HepG2 (cell line): ENCODE data around the gene PRMT7. TPM values are rescaled to one million over a fixed set of nuclear protein-coding genes. Genes with fewer than 3 reads are reported as not detected.

Source experiments
- HINFP ChIP-seq: sonication (generic); formaldehyde crosslinking; IDR thresholded peaks from 2 replicates; pipeline ENCODE4 v1.4.0; 2020; ENCODE audit warnings: low read depth, mild to moderate bottlenecking, missing genetic modification reagents
- NFKB2 ChIP-seq: sonication (generic); formaldehyde crosslinking; IDR thresholded peaks from 2 replicates; pipeline ENCODE4 v1.4.0; 2020; ENCODE audit warnings: missing genetic modification reagents, borderline replicate concordance
- NFYB ChIP-seq: sonication (generic); formaldehyde crosslinking; IDR thresholded peaks from 2 replicates; pipeline ENCODE4 v1.4.0; 2020; ENCODE audit warnings: missing genetic modification reagents
- PREB ChIP-seq: sonication (generic); formaldehyde crosslinking; IDR thresholded peaks from 2 replicates; pipeline ENCODE4 v1.4.0; 2020; ENCODE audit warnings: missing genetic modification reagents
- PRMT3 ChIP-seq: sonication (generic); formaldehyde crosslinking; IDR thresholded peaks from 2 replicates; pipeline ENCODE4 v1.8.1; 2022; ENCODE audit warnings: low read depth, mild to moderate bottlenecking, moderate library complexity, missing genetic modification reagents, borderline replicate concordance
- SCMH1 ChIP-seq: sonication (generic); formaldehyde crosslinking; IDR thresholded peaks from 2 replicates; pipeline ENCODE4 v1.9.0; 2021; ENCODE audit warnings: missing genetic modification reagents, mild to moderate bottlenecking, borderline replicate concordance
- SRSF4 ChIP-seq: fragments of 200-400 bp; formaldehyde crosslinking; IDR thresholded peaks from one replicate; pipeline ENCODE4 v1.6.1; 2018; ENCODE audit warnings: mild to moderate bottlenecking, low read depth, low read length, moderate library complexity; ENCODE audit not compliant: poor library complexity, severe bottlenecking
- ZBTB4 ChIP-seq: sonication (generic); formaldehyde crosslinking; IDR thresholded peaks from 2 replicates; pipeline ENCODE4 v1.4.0; 2020; ENCODE audit warnings: missing genetic modification reagents, mild to moderate bottlenecking, borderline replicate concordance
- ZBTB42 ChIP-seq: sonication (generic); formaldehyde crosslinking; IDR thresholded peaks from 2 replicates; pipeline ENCODE4 v1.5.0; 2020; ENCODE audit warnings: mild to moderate bottlenecking, missing genetic modification reagents
- ZBTB7A ChIP-seq: sonication (generic); formaldehyde crosslinking; IDR thresholded peaks from 2 replicates; pipeline ENCODE4 v1.8.0; 2022; ENCODE audit warnings: mild to moderate bottlenecking, missing genetic modification reagents
- ZFP62 ChIP-seq: sonication (generic); formaldehyde crosslinking; IDR thresholded peaks from 2 replicates; pipeline ENCODE4 v1.4.0; 2020; ENCODE audit warnings: missing genetic modification reagents
- ZFYVE20 ChIP-seq: sonication (generic); formaldehyde crosslinking; IDR thresholded peaks from 2 replicates; pipeline ENCODE4 v1.8.0; 2023; ENCODE audit warnings: low read depth, mild to moderate bottlenecking, moderate library complexity, missing genetic modification reagents, borderline replicate concordance
- ZNF101 ChIP-seq: sonication (generic); formaldehyde crosslinking; IDR thresholded peaks from 2 replicates; pipeline ENCODE4 v1.4.0; 2020; ENCODE audit warnings: mild to moderate bottlenecking, low read depth, missing genetic modification reagents, borderline replicate concordance
- ZNF225 ChIP-seq: sonication (generic); formaldehyde crosslinking; IDR thresholded peaks from 2 replicates; pipeline ENCODE4 v1.4.0; 2020; ENCODE audit warnings: mild to moderate bottlenecking, missing genetic modification reagents
- ZNF329 ChIP-seq: sonication (generic); formaldehyde crosslinking; IDR thresholded peaks from 2 replicates; pipeline ENCODE4 v1.9.0; 2021; ENCODE audit warnings: low read depth, mild to moderate bottlenecking, missing genetic modification reagents
- ZNF337 ChIP-seq: sonication (generic); formaldehyde crosslinking; IDR thresholded peaks from 2 replicates; pipeline ENCODE4 v1.5.1; 2020; ENCODE audit warnings: missing genetic modification reagents, low read depth, mild to moderate bottlenecking, borderline replicate concordance
- ZNF550 ChIP-seq: sonication (generic); formaldehyde crosslinking; IDR thresholded peaks from 2 replicates; pipeline ENCODE4 v1.4.0; 2020; ENCODE audit warnings: mild to moderate bottlenecking, missing genetic modification reagents, borderline replicate concordance
- ZNF580 ChIP-seq: IDR thresholded peaks from 2 replicates; pipeline ENCODE4 v1.6.1; 2016; ENCODE audit warnings: low read depth, borderline replicate concordance
- ZNF616 ChIP-seq: sonication (generic); formaldehyde crosslinking; IDR thresholded peaks from 2 replicates; pipeline ENCODE4 v1.5.0; 2020; ENCODE audit warnings: low read depth, mild to moderate bottlenecking, missing genetic modification reagents
- ZNF746 ChIP-seq: sonication (generic); formaldehyde crosslinking; IDR thresholded peaks from 2 replicates; pipeline ENCODE4 v1.8.0; 2022; ENCODE audit warnings: mild to moderate bottlenecking, missing genetic modification reagents
- ZNF781 ChIP-seq: sonication (generic); formaldehyde crosslinking; IDR thresholded peaks from 2 replicates; pipeline ENCODE4 v1.5.1; 2020; ENCODE audit warnings: borderline replicate concordance, mild to moderate bottlenecking, missing genetic modification reagents; ENCODE audit errors: not compliant biosample characterization
- ZNF782 ChIP-seq: sonication (generic); formaldehyde crosslinking; IDR thresholded peaks from 2 replicates; pipeline ENCODE4 v1.4.0; 2020; ENCODE audit warnings: missing genetic modification reagents, mild to moderate bottlenecking, borderline replicate concordance
- ZZZ3 ChIP-seq: sonication (generic); formaldehyde crosslinking; IDR thresholded peaks from 2 replicates; pipeline ENCODE4 v1.4.0; 2020; ENCODE audit warnings: missing genetic modification reagents, mild to moderate bottlenecking, borderline replicate concordance
- polyA plus RNA-seq, 8 experiments: library from polyadenylated mRNA; depleted of rRNA in 3 of 8; stranded (reverse) in 7 of 8; unstranded in 1 of 8; fragments of >200 nt; fragmentation: Illumina TruSeq in 4 of 8; extraction: Trizol in 4 of 8; gene quantifications; 2 replicates each; pipeline versions ENCODE4 v1.2.1 to v1.2.3, GENCODE V29; 2011 to 2016; ENCODE audit warnings: low read depth in 4 of 8, missing spikeins in 1 of 8, mixed read lengths in 1 of 8; ENCODE audit not compliant: insufficient read depth in 1 of 8
- total RNA-seq, 5 experiments: library from RNA; depleted of rRNA; stranded (reverse); fragments of >200 nt; fragmentation: Illumina TruSeq; extraction: Trizol; gene quantifications; 2 replicates each; pipeline ENCODE4 v1.2.3, GENCODE V29; 2016; ENCODE audit warnings: low read depth in 1 of 5

The PRMT7 gene
- total and polyA plus RNA-seq, 2 of the 13 experiments (the other 11 are each of a cell fraction or from before 2014, with no cell fraction given) = 47.5 to 55.0 TPM

- TF ChIP-seq HINFP (CRISPR knock-in tag) (peak; percentile 89; the same call in 1 of the 2 replicates), ZZZ3 (peak; percentile 90; the same call in 1 of the 2 replicates), NFKB2 (peak; percentile 100), ZNF101 (CRISPR knock-in tag) (peak; percentile 98), ZNF781 (CRISPR knock-in tag) (peak; percentile 100), ZNF746 (CRISPR knock-in tag) (peak; percentile 83; the same call in 1 of the 2 replicates), ZNF782 (CRISPR knock-in tag) (peak; percentile 99), SCMH1 (CRISPR knock-in tag) (no peak), ZFYVE20 (peak; percentile 80; the same call in 1 of the 2 replicates), ZNF550 (CRISPR knock-in tag) (peak; percentile 97; the same call in 1 of the 2 replicates), ZNF580 (CRISPR knock-in tag) (peak; percentile 100), PRMT3 (CRISPR knock-in tag) (peak; percentile 99), SRSF4 (no peak), ZBTB7A (CRISPR knock-in tag) (peak; percentile 99), ZNF225 (peak; percentile 100), NFYB (peak; percentile 57), ZFP62 (0 out of 2 replicates have a peak, but pooled peaks have one; percentile 91), ZNF616 (CRISPR knock-in tag) (peak; percentile 99), PREB (peak; percentile 95), ZBTB4 (peak; percentile 99), ZNF329 (peak; percentile 96), ZBTB42 (CRISPR knock-in tag) (peak; percentile 98), ZNF337 (CRISPR knock-in tag) (peak; percentile 100)
Observed at GRCh38 chr16:68310774-68311511, at the start of gene PRMT7, which contains the start of gene SLC7A6OS (continued).
